ENCODE results near the gene PNPLA8. TPM values are rescaled to one million over a fixed set of nuclear protein-coding genes. Genes with fewer than 3 reads are reported as not detected.
"Not testable (repeated sequence)": the region's sequence is repeated elsewhere in the genome, so short reads cannot be mapped to it uniquely, and the experiment has no call there.

The PNPLA8 gene
- total RNA-seq, 1 donor from 2014 or later, result 29.0 TPM

DNA sequence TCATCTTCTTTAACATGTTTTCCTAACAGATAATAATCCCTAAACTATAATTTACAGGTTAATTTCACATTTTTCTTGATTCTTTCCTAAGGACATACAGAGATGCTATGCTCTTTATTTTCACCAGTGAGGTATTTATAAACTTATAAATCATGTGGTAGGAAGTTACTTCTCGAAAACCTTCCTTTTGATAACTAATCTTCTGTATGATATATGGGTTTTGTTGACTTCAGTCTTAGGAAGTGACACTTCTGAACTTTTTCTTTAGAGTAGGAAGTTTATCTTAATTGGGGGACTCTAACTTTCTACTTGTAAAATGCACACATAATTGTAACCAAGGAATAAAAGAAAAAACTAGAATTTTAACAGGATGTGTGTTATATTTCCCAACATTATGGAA lies 9.8 kb upstream of the PNPLA8 start:
- ATAC-seq (ENCODE audit: poor library complexity) (no peak), DNase-seq (no peak)
- intact Hi-C loops (cut with DNase I), result no loop called here

GRCh38 chr7:108535257-108535656 lies 9.3 kb upstream of the PNPLA8 start:
- ATAC-seq (ENCODE audit: poor library complexity) (no peak), DNase-seq (no peak)
- intact Hi-C loops (cut with DNase I), result no loop called here

GRCh38 chr7:108533712-108534111 lies 7.8 kb upstream of the PNPLA8 start:
- DNase-seq, result no peak
- intact Hi-C loops (cut with DNase I), result no loop called here
- no peak for ATAC-seq (ENCODE audit: poor library complexity)

- intact Hi-C loops (cut with DNase I), result loop anchor here (5.0 kb wide), 1 partner anchor 38 kb away; the partner anchor contains the start of genes DNAJB9 and THAP5
- DNase-seq (no peak), ATAC-seq (ENCODE audit: poor library complexity) (no peak)
These were observed 3.4 kb upstream of the PNPLA8 start for GRCh38 chr7:108529341-108529740.

- ATAC-seq (ENCODE audit: poor library complexity), result no peak
- intact Hi-C loops (cut with DNase I), result loop anchor here (5.0 kb wide), 1 partner anchor 39 kb away; the partner anchor contains the start of genes DNAJB9 and THAP5
These were observed 2.3 kb upstream of the PNPLA8 start for GRCh38 chr7:108528183-108528712.

DNA sequence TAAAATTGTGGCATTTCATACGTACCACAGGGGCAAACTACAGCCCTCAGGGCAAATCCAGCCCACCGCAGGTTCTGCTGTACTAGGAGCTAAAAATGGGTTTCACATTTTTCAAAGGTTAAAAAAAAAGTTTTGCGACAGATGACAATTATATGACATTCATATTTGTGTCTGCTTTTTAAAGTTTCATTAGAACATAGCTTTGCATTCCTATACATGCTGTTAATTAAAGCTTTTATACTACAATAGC lies 758 bp upstream of the PNPLA8 start:
- ATAC-seq (ENCODE audit: poor library complexity), result no peak
- intact Hi-C loops (cut with DNase I), result loop anchor here (5.0 kb wide), 1 partner anchor 41 kb away; the partner anchor contains the start of genes DNAJB9 and THAP5

More at GRCh38 chr7:108528183-108528712, 2.3 kb upstream of the PNPLA8 start:
- DNase-seq, result no peak

DNA sequence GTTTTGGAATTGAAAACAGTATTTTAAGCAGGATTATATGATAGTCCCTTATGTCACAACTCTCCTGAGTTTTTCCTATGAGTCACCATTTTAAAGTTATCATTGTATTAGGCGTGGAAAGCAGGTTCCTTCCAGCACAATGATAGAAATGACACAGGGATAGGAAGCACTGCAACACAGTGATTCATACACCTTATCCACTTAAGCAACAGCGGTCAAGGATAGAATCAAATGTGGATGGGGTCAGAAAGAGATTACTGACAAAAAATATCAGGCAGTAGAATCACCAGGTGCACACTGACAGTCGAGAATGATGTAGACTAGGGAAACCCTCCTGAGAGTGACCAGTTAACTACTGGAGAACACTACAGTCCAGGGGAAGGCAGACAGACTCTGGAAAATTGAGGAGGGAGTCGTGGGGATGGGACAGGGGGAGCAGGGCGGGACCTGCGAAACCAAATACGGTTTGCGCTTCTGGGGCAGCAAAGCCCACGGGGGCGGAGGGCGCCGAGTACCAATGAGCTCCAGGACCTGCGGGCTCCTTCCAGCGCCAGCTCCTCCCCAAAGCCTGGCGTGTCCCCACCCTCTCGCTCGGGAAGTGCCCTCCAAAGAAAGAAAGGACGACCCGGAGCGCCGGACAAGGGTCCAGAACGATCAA lies 479 bp downstream of the PNPLA8 start:
- DNase-seq (peak; percentile 92), ATAC-seq (ENCODE audit: poor library complexity) (peak; percentile 84)
- intact Hi-C loops (cut with DNase I), result loop anchor here (5.0 kb wide), 1 partner anchor 42 kb away; the partner anchor contains the start of genes DNAJB9 and THAP5

More for the DNA sequence above, 758 bp upstream of the PNPLA8 start:
- no peak for DNase-seq

DNA sequence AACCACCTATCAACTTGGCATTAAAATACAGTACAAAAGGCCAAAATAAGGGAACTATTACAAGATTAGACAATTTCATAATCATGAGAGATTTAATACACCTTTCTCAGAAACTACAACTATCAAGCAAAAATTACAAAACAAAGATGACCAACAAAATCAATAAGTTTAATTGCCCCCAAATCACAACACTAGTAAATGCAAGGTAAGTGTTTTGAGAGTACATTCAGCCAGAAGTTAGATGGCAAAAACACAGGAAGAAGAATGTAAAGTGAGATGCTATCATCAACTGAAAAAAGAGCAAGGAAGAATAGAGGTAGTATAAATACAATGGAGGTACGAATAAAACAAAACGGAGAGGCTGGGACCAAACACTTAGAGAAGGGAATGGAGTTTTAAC lies 3.2 kb downstream of the PNPLA8 start:
- intact Hi-C loops (cut with DNase I), result no loop called here
- ATAC-seq (ENCODE audit: poor library complexity), result no peak

DNA sequence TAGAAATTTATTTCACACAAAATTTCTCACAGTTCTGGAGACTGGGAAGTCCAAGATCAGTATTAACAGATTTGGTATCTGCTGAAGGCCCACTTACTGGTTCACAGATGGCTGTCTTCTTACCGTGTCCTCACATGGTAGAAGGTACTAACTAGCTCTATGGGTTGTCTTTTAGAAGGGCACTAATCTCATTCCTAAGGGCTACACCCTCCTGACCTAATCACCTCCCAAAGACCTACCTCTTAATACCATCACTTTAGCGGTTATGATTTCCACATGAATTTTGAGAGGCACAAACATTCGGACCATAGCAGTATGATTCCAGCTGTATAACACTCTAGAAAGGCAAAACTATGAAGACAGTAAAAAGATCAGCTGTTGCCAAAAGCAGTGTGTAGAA lies 8.0 kb downstream of the PNPLA8 start:
- DNase-seq, result no peak
- intact Hi-C loops (cut with DNase I), result no loop called here

More for the DNA sequence above, 3.2 kb downstream of the PNPLA8 start:
- no peak for DNase-seq

DNA sequence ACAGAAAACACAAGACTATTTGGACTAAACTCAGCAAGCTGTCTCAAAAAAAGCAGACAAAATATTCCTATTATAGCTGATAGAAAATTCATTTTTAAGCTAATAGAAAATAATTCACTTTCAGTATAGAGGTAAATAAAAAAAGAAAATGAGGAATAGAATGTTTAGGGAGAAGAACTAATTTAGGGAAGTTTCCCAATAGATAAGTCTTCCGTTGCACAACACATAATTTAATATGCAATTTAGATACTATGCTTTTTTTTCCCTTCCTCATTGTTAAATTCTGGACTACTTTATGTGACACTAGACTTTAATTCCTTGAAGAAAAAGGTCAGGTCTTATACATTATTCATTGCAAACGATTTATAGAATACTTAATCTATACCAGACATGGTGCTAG lies 10.3 kb downstream of the PNPLA8 start:
- ATAC-seq (ENCODE audit: poor library complexity), result no peak
- intact Hi-C loops (cut with DNase I), result no loop called here

More for the DNA sequence above, 8.0 kb downstream of the PNPLA8 start:
- no peak for ATAC-seq (ENCODE audit: poor library complexity)

DNA sequence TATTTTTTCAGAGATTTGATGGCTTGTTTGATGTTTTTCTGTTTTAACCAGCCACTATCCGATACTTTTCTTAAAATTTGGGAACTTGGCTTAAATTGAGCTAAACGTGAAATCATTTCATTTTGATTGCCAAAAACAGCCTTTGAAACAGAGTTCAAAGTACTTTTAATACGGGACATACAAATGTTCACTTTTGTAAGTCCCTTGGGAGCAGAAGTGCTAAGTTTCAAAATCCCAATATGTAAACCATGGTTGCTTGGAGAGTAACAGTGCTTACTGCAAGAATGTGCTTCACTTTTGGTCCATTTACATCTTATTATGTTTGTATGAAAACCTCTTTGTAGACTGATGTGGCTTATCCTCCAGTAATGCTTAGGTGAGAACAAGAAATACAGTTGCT lies 10.9 kb downstream of the PNPLA8 start:
- DNase-seq (no peak), ATAC-seq (ENCODE audit: poor library complexity) (no peak)
- intact Hi-C loops (cut with DNase I), result no loop called here

More for the DNA sequence above, 10.3 kb downstream of the PNPLA8 start:
- no peak for DNase-seq

GRCh38 chr7:108511939-108512338 lies 14.0 kb downstream of the PNPLA8 start:
- ATAC-seq (ENCODE audit: poor library complexity) (no peak), DNase-seq (no peak)
- intact Hi-C loops (cut with DNase I), result no loop called here

- DNase-seq; ATAC-seq (ENCODE audit: poor library complexity); intact Hi-C loops (cut with DNase I): not testable (repeated sequence)
These were observed 21.4 kb downstream of the PNPLA8 start for GRCh38 chr7:108504576-108504975.

GRCh38 chr7:108503112-108504026 lies 22.6 kb downstream of the PNPLA8 start:
- intact Hi-C loops (cut with DNase I), result no loop called here
- no peak for DNase-seq
- ATAC-seq (ENCODE audit: poor library complexity), result peak; percentile 52

DNA sequence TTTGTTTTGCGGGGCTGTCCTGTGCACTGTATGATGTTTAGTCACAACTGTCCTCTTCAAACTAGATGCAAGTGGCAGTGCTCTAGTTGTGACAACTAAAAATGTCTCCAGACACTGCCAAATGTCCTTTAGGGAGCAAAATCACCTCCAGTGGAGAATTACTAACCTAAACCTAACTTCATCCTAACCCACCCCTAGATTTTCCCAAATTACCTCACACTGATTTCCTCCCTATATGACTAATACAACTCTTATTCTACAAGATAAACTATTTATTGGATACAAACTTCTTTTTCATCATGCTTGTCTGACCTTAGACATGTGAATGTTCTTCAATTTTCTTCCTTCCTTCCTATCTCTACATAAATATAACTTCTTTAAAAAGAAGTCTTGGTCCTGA lies 26.4 kb downstream of the PNPLA8 start:
- intact Hi-C loops (cut with DNase I), result loop anchor here (10.0 kb wide), 1 partner anchor 315 kb away; no protein-coding TSS in a partner anchor
- DNase-seq, result no peak
- no peak for ATAC-seq (ENCODE audit: poor library complexity)

- intact Hi-C loops (cut with DNase I), result loop anchor here (10.0 kb wide), 1 partner anchor 314 kb away; no protein-coding TSS in a partner anchor
- no peak for DNase-seq
- ATAC-seq (ENCODE audit: poor library complexity), result no peak
These were observed 27.5 kb downstream of the PNPLA8 start for GRCh38 chr7:108498481-108498880.

GRCh38 chr7:108497082-108497725 lies 28.7 kb downstream of the PNPLA8 start:
- intact Hi-C loops (cut with DNase I), result loop anchor here (10.0 kb wide), 1 partner anchor 312 kb away; no protein-coding TSS in a partner anchor
- DNase-seq, result no peak
- peak; percentile 67 for ATAC-seq (ENCODE audit: poor library complexity)

DNA sequence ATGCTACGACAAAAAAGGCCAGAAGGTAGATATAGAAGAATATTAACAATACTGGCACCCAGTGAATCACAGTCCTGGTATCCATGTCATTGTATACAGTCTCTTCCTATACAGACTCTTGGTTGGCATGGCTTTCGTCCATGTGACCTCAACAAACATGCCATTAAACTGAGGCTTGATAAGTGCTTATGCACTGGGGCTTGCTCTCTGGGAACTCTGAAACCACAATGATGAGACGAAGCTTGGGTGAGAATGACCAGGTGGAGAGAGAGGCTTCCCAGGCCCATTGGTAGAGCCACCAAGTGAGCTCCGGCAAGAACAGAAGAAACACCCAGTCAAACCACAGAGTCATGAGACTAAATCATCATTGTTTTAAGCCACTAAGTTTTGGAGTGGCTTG lies 33.2 kb downstream of the PNPLA8 start:
- intact Hi-C loops (cut with DNase I), result loop anchor here (10.0 kb wide), 1 partner anchor 308 kb away; no protein-coding TSS in a partner anchor
- ATAC-seq (ENCODE audit: poor library complexity), result no peak
- DNase-seq, result no peak
